Endothelial cell of umbilical vein (primary cell): ENCODE measurements around the gene CDK6. TPM values are rescaled to one million over a fixed set of nuclear protein-coding genes. Genes with fewer than 3 reads are reported as not detected.

Experiments
- BruUV-seq: library from RNA; stranded (reverse); fragments of 400-500 nt; replicated peaks from 2 replicates; lab custom pipeline; 2021; lab: Mats Ljungman, UMichigan
- CTCF ChIA-PET: fragments of 300-600, 350-600 bp; sonication (Branson Sonifier 250); formaldehyde crosslinking; loops from one replicate; lab custom pipeline; 2021; ENCODE audit warnings: antibody characterized with exemption, inconsistent platforms; lab: Charles Lee
- POLR2A ChIA-PET: fragments of 300-600, 350-600 bp; sonication (Branson Sonifier 250); formaldehyde crosslinking; loops from one replicate; lab custom pipeline; 2021; ENCODE audit warnings: antibody characterized with exemption, inconsistent platforms; lab: Charles Lee
- DNase-seq: peaks from one replicate; pipeline ENCODE4 v3.0.0-alpha.2; 2011; ENCODE audit warnings: low read depth, low spot score
- FAIRE-seq: peaks from 2 replicates; lab custom pipeline; 2011; peaks lifted over from hg19 to GRCh38; lab: Jason Lieb, UNC
- H2AFZ ChIP-seq: 2 replicates; pipeline ENCODE4 v1.6.0; 2012; ENCODE audit warnings: low read depth, low read length, control low read depth, inconsistent platforms
- H3K27ac ChIP-seq: 2 replicates; pipeline ENCODE4 v1.5.1; 2011; ENCODE audit warnings: low read depth, mild to moderate bottlenecking, control low read depth, low read length, moderate library complexity; ENCODE audit not compliant: insufficient read depth
- H3K27me3 ChIP-seq, 2 experiments: 2 replicates each; pipeline versions ENCODE4 v1.6.0 to v1.6.1; 2011; ENCODE audit warnings: low read length in 2 of 2, mixed read lengths in 1 of 2; ENCODE audit not compliant: control insufficient read depth in 2 of 2, insufficient read depth in 2 of 2
- H3K36me3 ChIP-seq, 2 experiments: 2 replicates in 1 of 2; 3 replicates in 1 of 2; pipeline ENCODE4 v1.5.1; 2011; ENCODE audit warnings: low read length in 2 of 2, mild to moderate bottlenecking in 1 of 2, moderate library complexity in 1 of 2; ENCODE audit not compliant: control insufficient read depth in 2 of 2, insufficient read depth in 2 of 2; ENCODE audit errors: extremely low read depth in 1 of 2
- H3K4me1 ChIP-seq: 3 replicates; pipeline ENCODE4 v1.5.1; 2011; ENCODE audit warnings: mild to moderate bottlenecking, low read length; ENCODE audit not compliant: control insufficient read depth, insufficient read depth; ENCODE audit errors: extremely low read depth
- H3K4me2 ChIP-seq: 2 replicates; pipeline ENCODE4 v1.6.1; 2011; ENCODE audit warnings: low read length, control low read depth, mixed read lengths; ENCODE audit not compliant: insufficient read depth
- H3K4me3 ChIP-seq, 3 experiments: fragments of 200-600 bp in 1 of 3; sonication (generic), shearing (Covaris generic) in 1 of 3; replicated peaks in 1 of 3; 2 replicates each; pipeline ENCODE4 v1.5.1; 2011 to 2016; ENCODE audit warnings: control low read depth in 3 of 3, low read length in 3 of 3, mild to moderate bottlenecking in 2 of 3, inconsistent platforms in 1 of 3, low read depth in 1 of 3, moderate library complexity in 1 of 3; ENCODE audit not compliant: insufficient read depth in 1 of 3
- H3K79me2 ChIP-seq: 2 replicates; pipeline ENCODE4 v1.6.0; 2012; ENCODE audit warnings: low read length, inconsistent platforms; ENCODE audit not compliant: control insufficient read depth, insufficient read depth
- H3K9ac ChIP-seq: replicated peaks from 2 replicates; pipeline ENCODE3; 2011; ENCODE audit warnings: low read length, control low read depth; ENCODE audit not compliant: insufficient read depth; ENCODE audit errors: extremely low read depth
- H3K9me1 ChIP-seq: replicated peaks from 3 replicates; pipeline ENCODE4 v1.6.0; 2011; ENCODE audit warnings: mild to moderate bottlenecking, low read length; ENCODE audit not compliant: control insufficient read depth, insufficient read depth; ENCODE audit errors: extremely low read depth
- H3K9me3 ChIP-seq: replicated peaks from 2 replicates; pipeline ENCODE4 v1.5.1; 2012; ENCODE audit warnings: low read length, inconsistent platforms; ENCODE audit not compliant: control insufficient read depth, insufficient read depth
- H4K20me1 ChIP-seq: replicated peaks from 2 replicates; pipeline ENCODE3; 2011; ENCODE audit warnings: mild to moderate bottlenecking, low read length; ENCODE audit not compliant: control insufficient read depth, insufficient read depth; ENCODE audit errors: extremely low read depth
- EZH2 ChIP-seq: IDR thresholded peaks from 2 replicates; pipeline ENCODE4 v1.6.1; 2012; ENCODE audit warnings: borderline replicate concordance, low read depth, mild to moderate bottlenecking, moderate library complexity, low read length, inconsistent platforms; ENCODE audit not compliant: severe bottlenecking
- FOS ChIP-seq: IDR thresholded peaks from 2 replicates; pipeline ENCODE4 v1.6.1; 2011; ENCODE audit warnings: mild to moderate bottlenecking, low read length, moderate library complexity, borderline replicate concordance; ENCODE audit not compliant: insufficient read depth
- GATA2 ChIP-seq: IDR thresholded peaks from 2 replicates; pipeline ENCODE4 v1.7.0; 2011; ENCODE audit warnings: low read depth, mild to moderate bottlenecking, moderate library complexity, mixed read lengths, low read length; ENCODE audit not compliant: insufficient read length, insufficient read depth
- JUN ChIP-seq: IDR thresholded peaks from 2 replicates; pipeline ENCODE4 v1.6.1; 2011; ENCODE audit warnings: borderline replicate concordance, low read depth; ENCODE audit not compliant: insufficient read length, insufficient read depth
- MAX ChIP-seq: IDR thresholded peaks from 2 replicates; pipeline ENCODE4 v1.6.1; 2011; ENCODE audit not compliant: insufficient read depth, insufficient read length
- MYC ChIP-seq: IDR thresholded peaks from one replicate; pipeline ENCODE4 v1.6.1; 2011; ENCODE audit warnings: mild to moderate bottlenecking, low read depth, low read length
- POLR2A ChIP-seq: IDR thresholded peaks from 2 replicates; pipeline ENCODE4 v1.6.1; 2012; ENCODE audit warnings: low read depth, mild to moderate bottlenecking, control low read depth, low read length
- POLR2AphosphoS5 ChIP-seq: IDR thresholded peaks from 2 replicates; pipeline ENCODE4 v1.6.1; 2012; ENCODE audit warnings: low read depth, mild to moderate bottlenecking, control low read depth, low read length, moderate library complexity; ENCODE audit not compliant: insufficient read depth
- dilution Hi-C: fragments of 300-500 bp; cut with MboI; formaldehyde crosslinking; loops from one replicate; pipeline ENCODE4 v1.15.0; 2019; ENCODE audit warnings: low sequenced_read_pairs; ENCODE audit not compliant: extremely low pct_ligation_motif_present
- intact Hi-C: fragments of 100-400 bp; cut with micrococcal nuclease; formaldehyde crosslinking; loops from one replicate; pipeline ENCODE4 v1.10.0; 2022
- polyA plus RNA-seq, 4 experiments: library from polyadenylated mRNA; depleted of rRNA in 3 of 4; stranded (reverse) in 3 of 4; unstranded in 1 of 4; fragments of >200 nt; gene quantifications; 2 replicates each; pipeline versions ENCODE4 v1.2.1 to v1.2.3, GENCODE V29; 2011 to 2012; ENCODE audit warnings: missing spikeins in 1 of 4
- total RNA-seq: library from RNA; stranded (reverse); gene quantifications from 2 replicates; pipeline ENCODE4 v1.2.3, GENCODE V29; 2021
- TF ChIP-seq, protein P1 (sequence below), 2 donors: IDR thresholded peaks; 1 replicate in 1 of 2; 2 replicates in 1 of 2; pipeline ENCODE4 v1.5.1; 2011; ENCODE audit warnings: low read length in 2 of 2, mild to moderate bottlenecking in 2 of 2, moderate library complexity in 2 of 2, control low read depth in 1 of 2, inconsistent platforms in 1 of 2, low read depth in 1 of 2; ENCODE audit not compliant: insufficient read depth in 1 of 2; ENCODE audit errors: extremely low read depth in 1 of 2

The CDK6 gene
- total and polyA plus RNA-seq, 2 donors (not counting 3 experiments of a cell fraction or from before 2014, with no cell fraction given), result 6.0 to 28.2 TPM

DNA sequence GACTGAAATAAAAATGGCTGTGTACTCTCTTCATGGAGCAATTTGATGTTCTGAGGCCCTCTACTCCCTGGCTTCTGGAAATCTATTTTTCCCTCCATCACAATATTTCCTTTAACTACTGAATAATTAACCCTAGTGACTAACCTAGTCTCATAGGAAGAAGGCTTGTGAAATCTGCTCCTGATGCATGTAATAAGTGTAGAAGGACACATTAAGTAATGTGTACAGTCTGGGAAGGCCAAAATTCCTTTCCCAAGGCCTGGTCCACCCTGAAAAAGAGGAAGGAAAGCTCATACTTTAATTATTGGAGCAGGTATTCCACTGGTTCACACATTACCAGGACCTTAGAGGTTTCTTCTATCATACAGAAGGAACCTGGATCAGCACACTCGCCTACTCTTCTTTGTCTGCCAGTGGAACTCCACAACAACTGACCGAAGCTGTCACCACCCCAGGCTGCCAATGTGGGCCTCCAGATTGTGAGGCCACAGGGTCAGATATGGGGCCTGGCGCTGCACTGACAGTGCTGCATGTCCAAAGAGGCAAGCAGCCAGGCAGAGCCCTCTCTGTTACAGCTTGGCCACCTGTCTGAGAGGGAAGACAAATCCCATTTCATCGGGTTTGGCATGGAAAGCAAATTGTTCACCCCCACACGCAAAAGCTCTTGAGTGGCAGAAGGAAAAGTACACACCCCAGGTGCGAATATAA, 191.8 kb downstream of the CDK6 start:
- TF ChIP-seq FOS, result no peak
- DNase-seq (peak; percentile 21), FAIRE-seq (no peak)
- ChIA-PET POLR2A (interaction anchor here (0.7 kb wide), 1 partner anchor 11 kb away, joined by 3 read pairs; no protein-coding TSS in a partner anchor), CTCF (interaction anchor here (1.6 to 3.9 kb wide), 5 partner anchors 10 to 78 kb away, joined by 3 to 28 read pairs (median 5); no protein-coding TSS in a partner anchor)
- no peaks in the 10 kb centered on the region for H3K9me3 ChIP-seq
- no peaks in the 10 kb centered on the region for H3K36me3 ChIP-seq
- no peak overlapping the region for H3K4me3 ChIP-seq
- no peaks in the 10 kb centered on the region for H3K9me1 ChIP-seq
- no peak overlapping the region for H3K9ac ChIP-seq
- intact Hi-C loops, result loop anchor here (1.0 kb wide), 3 partner anchors 11 to 39 kb away; no protein-coding TSS in a partner anchor
- H3K27ac ChIP-seq, result peak overlapping the region; percentile 53
- peak overlapping the region; percentile 50 for H3K4me2 ChIP-seq
- no peaks in the 10 kb centered on the region for H3K27me3 ChIP-seq
- H4K20me1 ChIP-seq, result no peaks in the 10 kb centered on the region
- H3K79me2 ChIP-seq, result no peaks in the 10 kb centered on the region
- H2AFZ ChIP-seq, result no peak overlapping the region
- H3K4me1 ChIP-seq, result peaks cover 35% of the 10 kb centered on the region
- TSS peak; percentile 33 for BruUV-seq
- dilution Hi-C loops, result no loop called here

GRCh38 chr7:92643821-92644220, 192.6 kb downstream of the CDK6 start:
- ChIA-PET POLR2A (no interaction called here), CTCF (interaction anchor here (2.1 to 3.9 kb wide), 2 partner anchors 10 to 22 kb away, joined by 16 to 28 read pairs; no protein-coding TSS in a partner anchor)
- dilution Hi-C loops, result no loop called here
- H3K4me3 ChIP-seq, result no peak overlapping the region
- H3K4me1 ChIP-seq, result peaks cover 35% of the 10 kb centered on the region
- H3K9ac ChIP-seq, result no peak overlapping the region
- H3K4me2 ChIP-seq, result no peak overlapping the region
- H3K27me3 ChIP-seq, result no peaks in the 10 kb centered on the region
- H3K27ac ChIP-seq, result no peak overlapping the region
- H3K9me3 ChIP-seq, result no peaks in the 10 kb centered on the region
- H3K79me2 ChIP-seq, result no peaks in the 10 kb centered on the region
- no TSS peak for BruUV-seq
- no peak for FAIRE-seq
- intact Hi-C loops, result no loop called here
- no peak overlapping the region for H2AFZ ChIP-seq
- TF ChIP-seq JUN (no peak), MYC (no peak), EZH2 (no peak), FOS (no peak), GATA2 (no peak), POLR2A (no peak), MAX (no peak), POLR2AphosphoS5 (no peak)
- TF ChIP-seq, protein P1, sequence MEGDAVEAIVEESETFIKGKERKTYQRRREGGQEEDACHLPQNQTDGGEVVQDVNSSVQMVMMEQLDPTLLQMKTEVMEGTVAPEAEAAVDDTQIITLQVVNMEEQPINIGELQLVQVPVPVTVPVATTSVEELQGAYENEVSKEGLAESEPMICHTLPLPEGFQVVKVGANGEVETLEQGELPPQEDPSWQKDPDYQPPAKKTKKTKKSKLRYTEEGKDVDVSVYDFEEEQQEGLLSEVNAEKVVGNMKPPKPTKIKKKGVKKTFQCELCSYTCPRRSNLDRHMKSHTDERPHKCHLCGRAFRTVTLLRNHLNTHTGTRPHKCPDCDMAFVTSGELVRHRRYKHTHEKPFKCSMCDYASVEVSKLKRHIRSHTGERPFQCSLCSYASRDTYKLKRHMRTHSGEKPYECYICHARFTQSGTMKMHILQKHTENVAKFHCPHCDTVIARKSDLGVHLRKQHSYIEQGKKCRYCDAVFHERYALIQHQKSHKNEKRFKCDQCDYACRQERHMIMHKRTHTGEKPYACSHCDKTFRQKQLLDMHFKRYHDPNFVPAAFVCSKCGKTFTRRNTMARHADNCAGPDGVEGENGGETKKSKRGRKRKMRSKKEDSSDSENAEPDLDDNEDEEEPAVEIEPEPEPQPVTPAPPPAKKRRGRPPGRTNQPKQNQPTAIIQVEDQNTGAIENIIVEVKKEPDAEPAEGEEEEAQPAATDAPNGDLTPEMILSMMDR (IDR thresholded peaks at IDR 0.05; ENCODE audit: extremely low read depth in 1 of 2, insufficient read depth in 1 of 2, low read depth in 1 of 2, low read length in 2 of 2), result no peak
- no peak for DNase-seq
- no peaks in the 10 kb centered on the region for H3K36me3 ChIP-seq
- H3K9me1 ChIP-seq, result no peaks in the 10 kb centered on the region
- no peaks in the 10 kb centered on the region for H4K20me1 ChIP-seq
